ENCODE data around the gene MBLAC1. TPM values are rescaled to one million over a fixed set of nuclear protein-coding genes. Genes with fewer than 3 reads are reported as not detected.

The MBLAC1 gene
- total RNA-seq, 4 donors from 2014 or later = 1.4 to 7.4 (median 3.1) TPM

DNA sequence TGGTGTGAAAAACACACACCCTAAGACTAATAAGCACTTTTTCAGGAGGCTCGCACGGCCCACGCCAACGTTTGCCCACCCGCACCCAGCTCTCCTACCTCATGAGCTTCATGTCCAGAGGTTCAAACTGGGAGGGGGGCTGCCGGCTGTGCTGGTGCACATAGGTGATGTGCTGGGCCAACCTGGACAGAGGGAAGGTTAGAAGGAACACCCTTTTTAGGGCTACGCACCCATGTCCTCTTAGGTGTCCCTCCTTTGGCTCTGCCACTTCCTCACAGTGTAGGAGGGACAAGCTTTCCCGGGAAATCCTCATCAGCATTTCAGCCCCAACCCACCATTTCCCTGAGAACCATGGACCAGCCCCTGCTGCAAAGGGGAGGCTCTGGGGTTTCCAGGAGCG, 31.5 kb upstream of the MBLAC1 start:
- peaks cover 0 to 94% of the 10 kb centered on the region in 2 donors for H3K36me3 ChIP-seq
- no peak overlapping the region for H3K27ac ChIP-seq
- in situ Hi-C loops (cut with MboI; ENCODE audit: low sequenced_read_pairs in 4 of 4) = no loop called here
- ATAC-seq (no peak), DNase-seq (no peak)
- intact Hi-C loops (cut with DNase I; ENCODE audit: low total_unique reads) = no loop called here
- no peaks in the 10 kb centered on the region for H3K9me3 ChIP-seq
- no peaks in the 10 kb centered on the region for H3K27me3 ChIP-seq
- TF ChIP-seq, protein P1, sequence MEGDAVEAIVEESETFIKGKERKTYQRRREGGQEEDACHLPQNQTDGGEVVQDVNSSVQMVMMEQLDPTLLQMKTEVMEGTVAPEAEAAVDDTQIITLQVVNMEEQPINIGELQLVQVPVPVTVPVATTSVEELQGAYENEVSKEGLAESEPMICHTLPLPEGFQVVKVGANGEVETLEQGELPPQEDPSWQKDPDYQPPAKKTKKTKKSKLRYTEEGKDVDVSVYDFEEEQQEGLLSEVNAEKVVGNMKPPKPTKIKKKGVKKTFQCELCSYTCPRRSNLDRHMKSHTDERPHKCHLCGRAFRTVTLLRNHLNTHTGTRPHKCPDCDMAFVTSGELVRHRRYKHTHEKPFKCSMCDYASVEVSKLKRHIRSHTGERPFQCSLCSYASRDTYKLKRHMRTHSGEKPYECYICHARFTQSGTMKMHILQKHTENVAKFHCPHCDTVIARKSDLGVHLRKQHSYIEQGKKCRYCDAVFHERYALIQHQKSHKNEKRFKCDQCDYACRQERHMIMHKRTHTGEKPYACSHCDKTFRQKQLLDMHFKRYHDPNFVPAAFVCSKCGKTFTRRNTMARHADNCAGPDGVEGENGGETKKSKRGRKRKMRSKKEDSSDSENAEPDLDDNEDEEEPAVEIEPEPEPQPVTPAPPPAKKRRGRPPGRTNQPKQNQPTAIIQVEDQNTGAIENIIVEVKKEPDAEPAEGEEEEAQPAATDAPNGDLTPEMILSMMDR (IDR thresholded peaks at IDR 0.05 in 4 of 5, conservative IDR thresholded peaks at IDR 0.05 in 1 of 5) = no peak
- H3K4me3 ChIP-seq = no peak overlapping the region
- H3K4me1 ChIP-seq = peaks cover 8 to 10% of the 10 kb centered on the region in 2 donors

DNA sequence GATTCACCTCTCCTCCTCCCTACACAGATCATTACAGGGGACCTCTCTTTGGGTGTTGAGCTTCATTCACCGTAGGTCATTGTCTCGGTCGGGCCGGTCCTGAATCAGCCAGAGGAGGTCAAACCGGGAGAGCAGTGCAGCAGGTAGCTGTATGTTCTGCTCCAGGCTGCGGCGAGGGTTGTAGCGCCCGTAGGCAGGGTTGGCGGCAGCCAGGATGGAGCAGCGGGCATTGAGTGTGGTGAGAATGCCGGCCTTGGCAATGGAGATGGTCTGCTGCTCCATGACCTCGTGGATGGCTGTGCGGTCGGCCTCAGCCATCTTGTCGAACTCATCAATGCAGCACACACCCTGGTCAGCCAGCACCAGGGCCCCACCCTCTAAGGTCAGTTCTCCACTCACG, 31.1 kb upstream of the MBLAC1 start:
- no peaks in the 10 kb centered on the region for H3K9me3 ChIP-seq
- peaks cover 8 to 10% of the 10 kb centered on the region in 2 donors for H3K4me1 ChIP-seq
- H3K36me3 ChIP-seq = peaks cover 0 to 90% of the 10 kb centered on the region in 2 donors
- no peak for ATAC-seq
- TF ChIP-seq, protein P1 (IDR thresholded peaks at IDR 0.05 in 4 of 5, conservative IDR thresholded peaks at IDR 0.05 in 1 of 5) = no peak
- in situ Hi-C loops (cut with MboI; ENCODE audit: low sequenced_read_pairs in 4 of 4) (no loop called here), intact Hi-C loops (cut with DNase I; ENCODE audit: low total_unique reads) (no loop called here)
- no peak overlapping the region for H3K4me3 ChIP-seq
- no peak for DNase-seq
- no peak overlapping the region for H3K27ac ChIP-seq
- no peaks in the 10 kb centered on the region for H3K27me3 ChIP-seq

DNA sequence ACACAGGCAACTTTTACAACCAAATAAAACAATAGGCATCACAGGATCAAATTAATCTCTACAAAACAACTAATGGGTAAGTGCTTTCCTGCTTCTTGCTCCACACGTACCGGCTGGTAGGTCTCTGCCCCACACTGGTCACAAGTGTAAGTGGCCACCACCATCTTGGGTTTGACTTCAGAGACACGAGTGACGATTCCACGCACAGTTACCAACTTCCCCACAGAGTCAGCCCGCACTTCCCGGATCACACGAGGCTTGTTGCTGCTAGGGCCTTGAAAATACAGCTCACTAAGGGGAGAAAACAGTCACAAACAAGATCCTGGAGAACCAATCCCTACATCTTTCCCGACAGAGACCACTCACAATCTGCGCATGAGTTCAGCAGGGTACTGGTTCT, 27.9 kb upstream of the MBLAC1 start:
- H3K36me3 ChIP-seq = peaks cover 0 to 58% of the 10 kb centered on the region in 2 donors

DNA sequence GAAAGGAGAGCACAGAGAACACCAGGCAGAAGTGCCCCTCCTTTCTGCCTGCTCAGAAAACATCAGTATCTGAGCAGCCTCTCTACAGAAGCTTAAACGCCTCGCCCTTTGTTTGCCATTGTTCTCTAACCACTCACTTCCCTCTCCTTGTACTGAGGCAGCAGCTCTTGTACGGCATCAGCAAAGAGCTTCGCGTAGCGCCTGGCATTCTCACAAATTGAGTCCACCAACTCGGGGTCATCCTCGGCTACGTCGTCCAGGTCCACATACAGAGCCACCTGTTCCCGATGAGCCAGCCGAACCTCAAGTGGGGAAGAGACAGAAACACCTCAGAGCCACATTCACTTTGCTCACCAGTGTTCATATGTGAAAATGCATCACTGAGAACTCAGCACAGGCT, 27.3 kb upstream of the MBLAC1 start:
- H3K4me3 ChIP-seq = peak overlapping the region; percentile 60 to 97 (median 85)
- DNase-seq = no peak
- intact Hi-C loops (cut with DNase I; ENCODE audit: low total_unique reads) (no loop called here), in situ Hi-C loops (cut with MboI; ENCODE audit: low sequenced_read_pairs in 4 of 4) (no loop called here)
- no peaks in the 10 kb centered on the region for H3K27me3 ChIP-seq
- no peak for ATAC-seq
- H3K27ac ChIP-seq = peak overlapping the region in 2 of 4 donors; percentile 95 to 97
- TF ChIP-seq, protein P1 (IDR thresholded peaks at IDR 0.05 in 4 of 5, conservative IDR thresholded peaks at IDR 0.05 in 1 of 5) = no peak
- no peak for TF ChIP-seq POLR2A (IDR thresholded peaks at IDR 0.05)
- no peaks in the 10 kb centered on the region for H3K9me3 ChIP-seq
- H3K36me3 ChIP-seq = peaks cover 0 to 52% of the 10 kb centered on the region in 2 donors
- H3K4me1 ChIP-seq = peaks cover 13 to 17% of the 10 kb centered on the region in 2 donors

More for the DNA sequence above, 27.9 kb upstream of the MBLAC1 start:
- Histone ChIP-seq H3K9me3 (no peaks in the 10 kb centered on the region), H3K4me1 (peaks cover 13 to 17% of the 10 kb centered on the region in 2 donors), H3K27me3 (no peaks in the 10 kb centered on the region), H3K4me3 (no peak overlapping the region), H3K27ac (no peak overlapping the region)
- TF ChIP-seq POLR2A (IDR thresholded peaks at IDR 0.05) = no peak
- TF ChIP-seq, protein P1 (IDR thresholded peaks at IDR 0.05 in 4 of 5, conservative IDR thresholded peaks at IDR 0.05 in 1 of 5) = no peak
- no peak for ATAC-seq
- in situ Hi-C loops (cut with MboI; ENCODE audit: low sequenced_read_pairs in 4 of 4) (no loop called here), intact Hi-C loops (cut with DNase I; ENCODE audit: low total_unique reads) (no loop called here)
- DNase-seq = no peak
